GM18867 (cell line): Measurements from ENCODE around the gene PTPRA.

Experiments
- ATAC-seq: cut with Tn5 transposase; IDR thresholded peaks from one replicate; pipeline ENCODE4 v1.9.1; 2021; ENCODE audit warnings: mild to moderate bottlenecking, moderate library complexity; ENCODE audit not compliant: unreplicated experiment

Gene PTPRA

GRCh38 chr20:2921506-2921905 lies 48.2 kb downstream of the PTPRA start:
- no peak for ATAC-seq

GRCh38 chr20:2922957-2923356 lies 49.7 kb downstream of the PTPRA start:
- no peak for ATAC-seq

- no peak for ATAC-seq
Measured at GRCh38 chr20:2930538-2930937, 57.3 kb downstream of the PTPRA start.

- no peak for ATAC-seq
Measured at GRCh38 chr20:2932498-2932897, 59.2 kb downstream of the PTPRA start.

GRCh38 chr20:2937902-2938301 lies 64.6 kb downstream of the PTPRA start:
- no peak for ATAC-seq

GRCh38 chr20:2942439-2942838 lies 69.2 kb downstream of the PTPRA start:
- ATAC-seq: no peak

GRCh38 chr20:2946988-2947961 lies 74.0 kb downstream of the PTPRA start:
- no peak for ATAC-seq

- no peak for ATAC-seq
Measured at GRCh38 chr20:2948968-2949367, 75.7 kb downstream of the PTPRA start.

- ATAC-seq: no peak
Measured at GRCh38 chr20:2952766-2953165, 79.5 kb downstream of the PTPRA start.

GRCh38 chr20:2955257-2955970 lies 82.1 kb downstream of the PTPRA start:
- peak; percentile 67 for ATAC-seq

- no peak for ATAC-seq
Measured at GRCh38 chr20:2956480-2956879, 83.2 kb downstream of the PTPRA start.

- ATAC-seq: no peak
Measured at GRCh38 chr20:2967841-2968240, 94.6 kb downstream of the PTPRA start.

- no peak for ATAC-seq
Measured at GRCh38 chr20:2972126-2972525, 98.8 kb downstream of the PTPRA start.

GRCh38 chr20:2973574-2973973 lies 100.3 kb downstream of the PTPRA start:
- ATAC-seq: no peak

- ATAC-seq: no peak
Measured at GRCh38 chr20:2978519-2978918, 105.2 kb downstream of the PTPRA start.

- ATAC-seq: no peak
Measured at GRCh38 chr20:2981646-2982045, 108.4 kb downstream of the PTPRA start.

GRCh38 chr20:2983508-2983907 lies 110.2 kb downstream of the PTPRA start:
- ATAC-seq: no peak

- ATAC-seq: peak; percentile 69
Measured at GRCh38 chr20:2984028-2984501, 110.8 kb downstream of the PTPRA start.

- ATAC-seq: no peak
Measured at GRCh38 chr20:2984956-2985661, 111.8 kb downstream of the PTPRA start.

- ATAC-seq: no peak
Measured at GRCh38 chr20:2986466-2986865, 113.2 kb downstream of the PTPRA start.

- no peak for ATAC-seq
Measured at GRCh38 chr20:2987861-2988260, 114.6 kb downstream of the PTPRA start.
